Prostate gland (tissue), 2 donors: ENCODE results near the gene LGR6. TPM values are rescaled to one million over a fixed set of nuclear protein-coding genes. Genes with fewer than 3 reads are reported as not detected.

ENCODE experiments used
- DNase-seq: peaks from one replicate; pipeline ENCODE4 v3.0.0-alpha.2; 2019; ENCODE audit warnings: low spot score
- H3K27ac ChIP-seq, 2 donors: fragments of 200-600 bp; sonication (generic); 2 replicates each; pipeline ENCODE4 v1.5.1; 2017 to 2019
- H3K27me3 ChIP-seq: fragments of 200-600 bp; sonication (generic); replicated peaks from 2 replicates; pipeline ENCODE4 v1.5.1; 2019; ENCODE audit not compliant: insufficient read depth
- H3K36me3 ChIP-seq, 2 donors: fragments of 200-600 bp; sonication (generic); 1 replicate in 1 of 2; 2 replicates in 1 of 2; pipeline versions ENCODE4 v1.5.1 to v1.8.1; 2017 to 2019
- H3K4me1 ChIP-seq: fragments of 200-600 bp; sonication (generic); replicated peaks from 2 replicates; pipeline ENCODE4 v1.5.1; 2019
- H3K4me3 ChIP-seq, 2 donors: fragments of 200-600 bp; sonication (generic); 2 replicates each; pipeline ENCODE4 v1.5.1; 2017 to 2019
- H3K9me3 ChIP-seq: fragments of 200-600 bp; sonication (generic); 2 replicates; pipeline ENCODE4 v1.5.1; 2017
- CTCF ChIP-seq, 4 experiments: fragments of 200-600 bp in 2 of 4; fragments of 450-650 bp in 2 of 4; sonication (generic) in 2 of 4; IDR thresholded peaks; 1 replicate in 3 of 4; 2 replicates in 1 of 4; pipeline ENCODE4 v1.5.1; 2016 to 2019; ENCODE audit warnings: antibody characterized with exemption in 4 of 4, mild to moderate bottlenecking in 2 of 4, moderate library complexity in 2 of 4
- POLR2A ChIP-seq: fragments of 450-650 bp; IDR thresholded peaks from one replicate; pipeline ENCODE4 v1.6.1; 2016; ENCODE audit warnings: antibody characterized with exemption, mild to moderate bottlenecking
- POLR2AphosphoS5 ChIP-seq: sonication (generic); formaldehyde crosslinking; IDR thresholded peaks from one replicate; pipeline ENCODE4 v1.6.1; 2017; ENCODE audit warnings: antibody characterized with exemption
- WGBS: methylation state at CpG from one replicate; pipeline ENCODE4 v1.1.5; 2018; 5-methylcytosine and 5-hydroxymethylcytosine counted together
- intact Hi-C: fragments of 100-400 bp; cut with DNase I; formaldehyde crosslinking; loops from one replicate; pipeline ENCODE4 v1.14.2; 2022
- total RNA-seq, 2 donors: library from RNA; depleted of rRNA; stranded (reverse); fragments of >200 nt; gene quantifications; one replicate each; pipeline ENCODE4 v1.1.0, GENCODE V29; 2016

The LGR6 gene
- total RNA-seq, 2 donors from 2014 or later, result 8.0 to 25.6 TPM

GRCh38 chr1:202227053-202227672 lies 33.6 kb downstream of the LGR6 start:
- H3K36me3 ChIP-seq, result no peaks in the 10 kb centered on the region
- intact Hi-C loops, result no loop called here
- 67% methylated on average over 7 of the region's 7 CpGs for WGBS

GRCh38 chr1:202227997-202228401 lies 34.4 kb downstream of the LGR6 start:
- WGBS, result 70% methylated on average over 2 of the region's 2 CpGs
- Histone ChIP-seq H3K27ac (no peak overlapping the region), H3K27me3 (no peaks in the 10 kb centered on the region), H3K4me1 (no peaks in the 10 kb centered on the region), H3K36me3 (no peaks in the 10 kb centered on the region), H3K4me3 (no peak overlapping the region), H3K9me3 (no peaks in the 10 kb centered on the region)
- intact Hi-C loops, result no loop called here
- no peak for DNase-seq
- TF ChIP-seq POLR2AphosphoS5, result no peak
- no peak for TF ChIP-seq CTCF (IDR thresholded peaks at IDR 0.05)
- no peak for TF ChIP-seq POLR2A

More at GRCh38 chr1:202227053-202227672, 33.6 kb downstream of the LGR6 start:
- Histone ChIP-seq H3K9me3 (no peaks in the 10 kb centered on the region), H3K4me1 (no peaks in the 10 kb centered on the region), H3K27ac (no peak overlapping the region), H3K27me3 (no peaks in the 10 kb centered on the region), H3K4me3 (no peak overlapping the region)
- TF ChIP-seq POLR2AphosphoS5, result no peak
- TF ChIP-seq CTCF (IDR thresholded peaks at IDR 0.05), result no peak
- TF ChIP-seq POLR2A, result no peak
- no peak for DNase-seq

GRCh38 chr1:202228484-202229122 lies 35.0 kb downstream of the LGR6 start:
- intact Hi-C loops, result no loop called here

GRCh38 chr1:202229376-202229775 lies 35.8 kb downstream of the LGR6 start:
- intact Hi-C loops, result no loop called here
- Histone ChIP-seq H3K36me3 (no peaks in the 10 kb centered on the region), H3K4me3 (no peak overlapping the region), H3K9me3 (no peaks in the 10 kb centered on the region), H3K27ac (peak overlapping the region in 1 of 2 donors; percentile 48), H3K27me3 (no peaks in the 10 kb centered on the region), H3K4me1 (no peaks in the 10 kb centered on the region)
- WGBS, result 35% methylated on average over 5 of the region's 5 CpGs
- DNase-seq, result peak; percentile 76
- TF ChIP-seq POLR2A (no peak), CTCF (IDR thresholded peaks at IDR 0.05) (no peak), POLR2AphosphoS5 (peak; percentile 62)

More at GRCh38 chr1:202228484-202229122, 35.0 kb downstream of the LGR6 start:
- Histone ChIP-seq H3K27ac (peak overlapping the region in 1 of 2 donors; percentile 48), H3K4me1 (no peaks in the 10 kb centered on the region), H3K36me3 (no peaks in the 10 kb centered on the region), H3K27me3 (no peaks in the 10 kb centered on the region), H3K9me3 (no peaks in the 10 kb centered on the region), H3K4me3 (no peak overlapping the region)
- 76% methylated on average over 7 of the region's 7 CpGs for WGBS
- no peak for DNase-seq
- TF ChIP-seq POLR2AphosphoS5 (no peak), CTCF (IDR thresholded peaks at IDR 0.05) (no peak), POLR2A (no peak)
